HG03354 (cell line): ENCODE data around the gene KRT9.
"Not testable (repeated sequence)": the region's sequence is repeated elsewhere in the genome, so short reads cannot be mapped to it uniquely, and the experiment has no call there.

Experiments used
- ATAC-seq: cut with Tn5 transposase; IDR thresholded peaks from one replicate; pipeline ENCODE4 v1.9.1; 2021; ENCODE audit warnings: mild to moderate bottlenecking; ENCODE audit not compliant: unreplicated experiment, poor library complexity, severe bottlenecking

Gene KRT9

GRCh38 chr17:41610061-41610517 is 38.2 kb upstream of the KRT9 start:
- ATAC-seq: not testable (repeated sequence)

DNA sequence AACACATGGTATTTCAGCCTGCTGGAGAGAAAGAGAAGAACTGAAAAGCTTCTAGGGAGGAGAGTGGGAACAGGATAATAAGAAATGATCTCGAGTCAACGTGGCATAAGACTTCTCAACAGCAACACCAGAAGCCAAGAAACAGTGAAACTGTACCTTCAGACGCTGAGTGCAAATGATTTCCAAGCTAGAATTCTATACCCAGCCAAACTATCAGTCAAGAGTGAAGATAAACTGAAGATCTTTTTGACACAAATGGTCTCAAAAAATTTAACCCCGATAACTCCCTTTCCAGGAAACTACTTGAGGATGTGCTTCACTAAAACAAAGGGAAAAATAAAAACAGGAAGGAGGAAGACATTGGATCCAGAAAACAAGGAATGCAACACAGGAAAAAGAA is 35.1 kb upstream of the KRT9 start:
- not testable (repeated sequence) for ATAC-seq

- ATAC-seq: no peak
These were observed 30.7 kb upstream of the KRT9 start for GRCh38 chr17:41602524-41602923.

DNA sequence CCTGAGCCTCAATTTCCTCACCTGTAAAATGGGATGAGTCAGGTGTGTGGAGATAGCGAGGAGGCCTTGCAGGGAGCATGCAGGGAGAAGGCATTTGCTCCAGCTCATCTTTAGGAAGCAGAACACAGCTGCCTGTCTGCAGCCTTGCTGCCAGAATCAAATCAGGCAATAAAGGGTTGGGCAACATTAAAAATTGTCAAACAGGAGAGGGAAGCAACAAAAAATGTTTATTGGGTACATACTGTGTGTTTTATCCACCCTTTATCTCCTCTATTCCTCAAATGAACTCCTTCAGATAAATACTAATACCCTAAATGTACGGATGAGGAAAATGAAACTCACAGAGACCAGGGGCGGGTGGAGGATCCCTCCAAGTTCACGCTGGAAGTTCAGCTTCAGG is 28.5 kb upstream of the KRT9 start:
- ATAC-seq: no peak

- no peak for ATAC-seq
These were observed 27.8 kb upstream of the KRT9 start for GRCh38 chr17:41599680-41600079.

DNA sequence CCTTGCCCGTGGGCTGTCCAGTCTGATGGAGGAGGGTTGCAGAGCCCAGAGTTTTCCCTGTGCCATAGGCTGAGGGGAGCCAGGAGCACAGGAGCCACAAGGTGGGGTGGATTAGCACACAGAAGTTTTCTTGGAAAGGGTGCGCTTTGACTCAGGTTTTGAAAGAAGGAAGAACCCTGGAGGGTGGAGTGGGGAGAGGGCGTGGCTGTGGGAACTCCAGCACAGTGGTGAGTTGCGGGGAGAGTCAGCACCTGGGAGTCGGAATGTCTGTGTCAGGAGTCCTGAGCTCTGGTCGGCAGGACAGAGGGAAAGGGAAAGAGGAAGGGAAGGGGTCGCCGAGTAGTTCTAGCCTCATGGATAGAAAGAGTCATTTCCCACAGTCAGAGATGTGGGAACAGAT is 23.7 kb upstream of the KRT9 start:
- ATAC-seq: no peak

GRCh38 chr17:41594363-41594915 is 22.6 kb upstream of the KRT9 start:
- ATAC-seq: no peak

DNA sequence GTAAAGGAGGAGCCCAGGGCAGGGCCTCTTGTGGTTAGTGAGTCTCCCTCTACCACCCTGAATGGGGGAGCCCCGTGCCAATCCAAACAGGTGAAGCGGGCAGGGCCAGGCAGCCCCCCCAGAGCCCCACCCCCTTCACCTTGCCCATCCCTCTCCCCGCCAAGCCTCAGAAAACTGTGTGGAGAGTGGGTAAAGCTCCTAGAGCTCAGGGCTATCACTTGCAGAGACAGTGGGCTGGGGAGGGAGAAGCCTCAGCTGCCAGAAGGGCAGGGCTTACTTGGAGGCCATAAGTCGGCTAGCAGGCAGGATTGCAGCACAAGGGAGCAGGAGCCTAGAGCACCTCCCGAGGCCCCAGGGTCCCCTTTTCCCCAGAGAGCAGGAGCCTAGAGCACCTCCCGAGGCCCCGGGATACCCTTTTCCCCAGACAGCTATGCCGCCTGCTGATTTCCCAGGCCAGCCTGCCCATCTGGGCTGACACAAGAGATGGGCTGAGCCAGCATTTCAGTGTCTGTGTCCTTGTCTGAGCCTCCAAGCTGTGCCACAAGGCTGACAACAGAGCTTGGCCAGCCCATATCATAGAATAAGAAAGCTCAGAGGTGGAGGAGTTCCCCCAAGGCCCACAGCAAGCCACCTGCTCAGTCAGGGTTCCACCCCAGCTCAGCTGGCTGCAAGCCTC is 21.6 kb upstream of the KRT9 start:
- ATAC-seq: no peak

GRCh38 chr17:41592601-41593305 is 20.9 kb upstream of the KRT9 start:
- no peak for ATAC-seq

DNA sequence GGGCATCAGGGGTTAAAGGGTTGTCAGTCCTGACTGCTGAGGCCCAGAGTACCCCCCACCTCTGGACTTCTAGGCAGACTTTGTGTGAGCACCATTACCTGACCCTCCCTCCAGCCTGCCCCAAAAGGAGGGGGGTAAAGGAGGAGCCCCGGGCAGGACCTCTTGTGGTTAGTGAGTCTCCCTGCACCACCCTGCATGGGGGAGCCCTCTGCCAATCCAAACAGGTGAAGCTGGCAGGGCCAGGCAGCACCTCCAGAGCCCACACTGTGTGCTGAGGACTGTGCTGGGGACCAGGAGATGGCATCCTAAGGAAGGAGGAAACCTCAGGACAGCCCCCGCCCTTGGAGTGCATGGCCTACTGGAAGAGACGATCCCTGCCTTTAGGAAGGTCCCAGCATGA is 17.4 kb upstream of the KRT9 start:
- no peak for ATAC-seq

DNA sequence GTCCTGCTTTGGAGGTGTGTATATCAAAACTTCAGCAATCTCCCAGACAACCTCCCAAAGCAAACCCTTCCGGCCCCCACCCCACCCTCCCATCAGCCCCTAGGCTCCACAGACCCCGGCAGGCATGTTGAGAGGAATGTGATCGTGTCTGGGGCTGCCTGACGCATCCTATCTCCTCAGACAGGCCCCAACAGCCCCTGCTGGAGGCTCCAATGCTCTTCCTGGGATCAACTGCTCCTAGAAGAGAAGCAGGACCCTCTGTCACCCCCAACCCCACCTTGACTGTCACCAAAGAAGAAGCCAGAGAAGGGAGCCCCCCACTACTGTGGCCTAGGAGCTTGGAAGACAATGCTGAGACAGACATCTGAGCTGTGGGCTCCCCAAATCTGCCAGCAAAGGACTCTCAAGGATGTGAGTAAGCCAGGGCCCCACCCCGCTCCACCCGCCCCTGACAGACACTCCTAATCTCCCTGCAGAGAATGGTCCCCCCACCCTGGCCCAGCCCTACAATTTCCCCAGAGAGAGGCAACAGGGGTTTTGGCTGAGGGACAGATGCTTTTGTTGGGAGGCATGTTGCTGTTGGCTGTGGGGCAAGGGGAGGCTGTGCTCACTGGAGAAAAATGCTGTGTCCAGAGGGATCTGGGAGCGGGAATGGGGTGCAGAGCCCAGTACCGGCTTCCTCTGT is 16.4 kb upstream of the KRT9 start:
- no peak for ATAC-seq

DNA sequence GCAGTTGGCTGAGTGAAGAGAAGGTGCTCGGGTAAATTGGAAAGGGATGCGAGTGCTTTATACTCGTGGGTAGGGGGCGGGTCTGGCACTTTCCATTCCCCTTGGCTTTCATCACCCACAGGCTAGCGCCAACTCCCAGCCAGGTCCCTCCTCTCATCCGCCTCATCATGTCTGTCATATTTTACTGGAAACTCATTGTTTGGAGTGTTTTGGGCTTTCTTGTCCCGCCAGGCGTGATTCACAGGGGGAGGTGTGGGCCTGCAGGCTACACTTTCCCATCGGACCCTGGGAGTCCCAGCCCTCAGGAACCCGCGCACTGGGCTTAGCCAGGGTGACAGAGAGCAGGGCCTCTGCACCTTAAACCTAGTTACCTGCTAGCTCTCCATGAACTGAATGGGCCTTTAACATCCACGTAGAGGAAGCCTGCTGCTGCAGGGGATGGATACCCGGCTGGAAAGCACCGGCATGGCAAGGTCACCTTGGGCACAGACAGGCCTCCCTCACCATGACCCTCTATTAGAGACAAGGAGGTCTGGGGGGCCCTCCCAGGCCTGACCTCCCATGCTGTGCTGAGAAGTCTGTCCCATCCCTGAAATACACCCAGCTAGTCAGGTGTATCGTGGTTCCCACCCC is 15.1 kb upstream of the KRT9 start, which contains the start of gene KRT14:
KRT14 (minus strand) TSS at position 33 of the 633 bp plus-strand sequence. CDS start 61 bp downstream, outside the sequence.
- ATAC-seq: no peak

GRCh38 chr17:41585301-41586056 is 13.6 kb upstream of the KRT9 start:
- no peak for ATAC-seq

DNA sequence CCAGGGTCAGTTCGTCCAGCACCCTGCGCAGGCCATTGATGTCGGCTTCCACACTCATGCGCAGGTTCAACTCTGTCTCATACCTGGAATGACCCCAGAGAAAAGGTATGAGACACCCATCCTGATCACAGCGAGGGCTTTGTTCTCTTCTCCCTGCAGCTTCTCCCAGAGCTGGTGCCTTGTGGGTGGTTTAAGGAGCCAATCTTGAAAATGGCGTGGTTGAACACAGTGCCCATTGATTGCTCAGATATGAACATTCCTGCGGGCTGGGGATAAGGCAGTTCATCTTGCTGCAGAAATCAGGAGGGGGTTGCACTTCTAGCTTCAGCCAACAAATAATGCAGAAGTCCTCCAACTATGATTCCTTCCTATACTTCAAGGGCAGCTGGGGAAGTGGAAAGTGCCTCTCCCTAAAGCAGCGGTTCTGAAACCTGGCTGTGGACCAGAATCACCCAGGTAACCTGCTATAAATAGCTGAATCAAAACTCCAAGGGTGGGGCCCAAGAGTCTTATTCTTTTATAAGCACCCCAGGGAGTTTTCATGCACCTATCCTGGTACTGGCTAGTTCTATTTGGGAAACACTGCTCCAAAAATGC is 12.6 kb upstream of the KRT9 start:
- ATAC-seq: not testable (repeated sequence)

DNA sequence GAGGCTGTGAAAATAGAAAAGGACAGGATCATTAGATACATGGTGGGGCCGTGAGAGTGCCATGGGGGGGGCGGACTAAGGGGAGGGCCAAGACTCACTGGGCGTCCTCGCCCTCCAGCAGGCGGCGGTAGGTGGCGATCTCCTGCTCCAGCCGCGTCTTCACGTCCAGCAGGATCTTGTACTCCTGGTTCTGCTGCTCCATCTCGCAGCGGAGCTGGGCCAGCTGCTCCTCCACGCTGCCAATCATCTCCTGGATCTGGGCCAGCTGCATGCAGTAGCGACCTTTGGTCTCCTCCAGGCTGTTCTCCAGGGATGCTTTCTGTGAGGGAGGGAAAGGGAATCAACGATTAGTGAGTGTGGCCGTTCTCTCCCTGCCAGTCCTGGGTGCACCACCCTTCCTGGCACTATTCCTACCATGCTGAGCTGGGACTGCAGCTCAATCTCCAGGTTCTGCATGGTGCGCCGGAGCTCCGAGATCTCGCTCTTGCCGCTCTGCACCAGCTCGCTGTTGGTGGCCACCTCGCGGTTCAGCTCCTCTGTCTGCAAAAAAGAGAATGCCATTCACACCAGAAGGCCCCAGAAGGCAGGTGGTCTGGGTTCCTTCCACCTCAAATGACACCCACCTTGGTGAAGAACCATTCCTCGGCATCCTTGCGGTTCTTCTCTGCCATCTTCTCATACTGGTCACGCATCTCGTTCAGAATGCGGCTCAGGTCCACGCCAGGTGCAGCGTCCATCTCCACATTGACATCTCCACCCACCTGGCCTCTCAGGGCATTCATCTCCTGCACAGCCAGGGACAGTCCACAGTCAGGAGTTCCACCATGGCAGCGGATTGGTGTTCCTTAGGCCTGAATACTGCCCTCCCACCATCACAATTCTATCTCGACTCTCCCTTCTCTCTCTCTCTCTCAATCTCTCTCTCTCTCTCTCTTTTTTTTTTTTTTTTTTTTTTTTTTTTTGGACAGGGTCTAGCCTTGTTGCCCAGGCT is 11.6 kb upstream of the KRT9 start:
- ATAC-seq: no peak

DNA sequence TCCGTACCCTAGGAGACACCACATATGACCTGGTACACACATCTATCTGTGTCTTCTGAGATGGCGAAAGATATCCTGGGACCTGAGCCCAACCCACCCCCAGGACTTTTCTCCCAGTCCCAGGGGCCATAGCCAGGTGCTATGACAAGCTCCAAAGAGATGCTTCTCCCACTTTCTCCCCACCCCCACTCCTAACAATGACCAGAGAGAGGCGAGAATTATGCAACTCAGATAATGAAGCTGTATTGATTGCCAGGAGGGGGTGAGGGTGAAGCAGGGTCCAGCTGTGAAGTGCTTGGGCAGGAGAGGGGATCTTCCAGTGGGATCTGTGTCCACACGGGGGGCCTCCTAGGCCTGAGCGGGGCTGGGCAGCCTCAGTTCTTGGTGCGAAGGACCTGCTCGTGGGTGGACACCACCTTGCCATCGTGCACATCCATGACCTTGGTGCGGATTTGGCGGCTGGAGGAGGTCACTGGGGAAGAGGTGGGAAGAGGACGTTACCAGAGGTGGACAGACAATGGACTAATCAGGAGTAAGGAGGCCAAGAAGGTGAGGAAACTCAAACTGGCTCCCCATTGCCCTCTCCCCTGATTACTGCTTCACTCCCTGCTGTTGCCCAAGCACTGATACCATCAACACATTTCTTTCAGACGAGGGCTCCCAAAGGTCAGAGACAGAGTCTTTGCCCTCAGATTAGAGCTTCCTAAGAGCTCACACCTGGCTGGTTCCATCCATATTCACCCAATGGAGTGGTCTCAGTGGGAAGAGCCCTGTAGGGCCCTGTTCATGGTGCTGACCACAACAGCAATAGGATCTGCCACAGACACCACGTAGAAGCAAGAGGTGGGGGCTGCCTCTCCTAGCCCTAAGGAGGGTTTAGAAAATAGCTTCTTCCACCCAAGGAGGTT is 10.5 kb upstream of the KRT9 start:
- not testable (repeated sequence) for ATAC-seq
